Mesenchymal stem cell (in vitro differentiated cells and primary cell): ENCODE results near the gene C1QTNF8.
A peak's percentile ranks its signal among the peaks of the same experiment; 100 is the strongest.

Source experiments
- DNase-seq: peaks from one replicate; pipeline ENCODE4 v3.0.0-alpha.2; 2013
- H2AFZ ChIP-seq: one replicate; pipeline ENCODE4 v1.6.1; 2013; ENCODE audit warnings: low read depth, mild to moderate bottlenecking, control low read depth, inconsistent platforms, low read length, moderate library complexity
- H2AK5ac ChIP-seq: 2 replicates; pipeline ENCODE4 v1.6.1; 2013; ENCODE audit warnings: low read length, moderate library complexity, mild to moderate bottlenecking, inconsistent platforms; ENCODE audit not compliant: severe bottlenecking
- H2BK120ac ChIP-seq: one replicate; pipeline ENCODE4 v1.6.1; 2013; ENCODE audit warnings: low read depth, mild to moderate bottlenecking, inconsistent platforms, low read length, moderate library complexity
- H2BK12ac ChIP-seq, 2 experiments: one replicate each; pipeline ENCODE4 v1.6.1; 2013; ENCODE audit warnings: inconsistent platforms in 2 of 2, low read length in 2 of 2, mild to moderate bottlenecking in 2 of 2, moderate library complexity in 2 of 2, control low read depth in 1 of 2
- H2BK15ac ChIP-seq: one replicate; pipeline ENCODE4 v1.6.1; 2013; ENCODE audit warnings: mild to moderate bottlenecking, low read depth, inconsistent platforms; ENCODE audit not compliant: poor library complexity, severe bottlenecking
- H2BK5ac ChIP-seq: 2 replicates; pipeline ENCODE4 v1.6.1; 2013; ENCODE audit warnings: low read depth, mild to moderate bottlenecking, low read length, control low read depth, inconsistent platforms; ENCODE audit not compliant: poor library complexity, severe bottlenecking
- H3K14ac ChIP-seq, 2 experiments: one replicate each; pipeline ENCODE4 v1.6.1; 2013; ENCODE audit warnings: inconsistent platforms in 2 of 2, low read length in 2 of 2, control low read depth in 1 of 2, mild to moderate bottlenecking in 1 of 2, moderate library complexity in 1 of 2
- H3K18ac ChIP-seq, 2 experiments: one replicate each; pipeline ENCODE4 v1.6.1; 2013; ENCODE audit warnings: inconsistent platforms in 2 of 2, low read length in 2 of 2, control low read depth in 1 of 2, low read depth in 1 of 2, mild to moderate bottlenecking in 1 of 2
- H3K23ac ChIP-seq, 2 experiments: one replicate each; pipeline ENCODE4 v1.6.1; 2013; ENCODE audit warnings: inconsistent platforms in 2 of 2, low read length in 2 of 2, mild to moderate bottlenecking in 2 of 2, moderate library complexity in 2 of 2, control low read depth in 1 of 2
- H3K27ac ChIP-seq: 2 replicates; pipeline ENCODE4 v1.5.1; 2013; ENCODE audit warnings: mild to moderate bottlenecking, moderate library complexity, low read length, control low read depth, inconsistent platforms; ENCODE audit not compliant: poor library complexity, severe bottlenecking
- H3K27me3 ChIP-seq, 2 experiments: 2 replicates each; pipeline versions ENCODE4 v1.6.1 to v1.7.0; 2013; ENCODE audit warnings: low read length in 2 of 2, mild to moderate bottlenecking in 2 of 2, moderate library complexity in 2 of 2, control low read depth in 1 of 2, inconsistent platforms in 1 of 2; ENCODE audit not compliant: control insufficient read depth in 1 of 2, insufficient read depth in 1 of 2
- H3K36me3 ChIP-seq, 2 experiments: 2 replicates each; pipeline versions ENCODE4 v1.6.1 to v1.7.0; 2013; ENCODE audit warnings: low read length in 2 of 2, control low read depth in 1 of 2, inconsistent platforms in 1 of 2, low read depth in 1 of 2, mild to moderate bottlenecking in 1 of 2; ENCODE audit not compliant: insufficient read depth in 2 of 2, control insufficient read depth in 1 of 2
- H3K4ac ChIP-seq, 2 experiments: one replicate each; pipeline ENCODE4 v1.6.1; 2013; ENCODE audit warnings: inconsistent platforms in 2 of 2, low read length in 2 of 2, mild to moderate bottlenecking in 2 of 2, moderate library complexity in 2 of 2, control low read depth in 1 of 2, low read depth in 1 of 2
- H3K4me1 ChIP-seq: 2 replicates; pipeline ENCODE4 v1.6.1; 2013; ENCODE audit warnings: low read depth, low read length, control low read depth; ENCODE audit not compliant: control insufficient read depth, insufficient read depth
- H3K4me2 ChIP-seq: 2 replicates; pipeline ENCODE4 v1.6.1; 2013; ENCODE audit warnings: low read length, mild to moderate bottlenecking, inconsistent platforms; ENCODE audit not compliant: poor library complexity, severe bottlenecking
- H3K4me3 ChIP-seq, 2 experiments: 2 replicates each; pipeline versions ENCODE4 v1.5.1 to v1.7.0; 2013; ENCODE audit warnings: low read length in 2 of 2, mild to moderate bottlenecking in 2 of 2, control low read depth in 1 of 2, low read depth in 1 of 2; ENCODE audit not compliant: insufficient read depth in 1 of 2
- H3K79me1 ChIP-seq: replicated peaks from 2 replicates; pipeline ENCODE4 v1.6.1; 2013; ENCODE audit warnings: mild to moderate bottlenecking, control low read depth, low read length, inconsistent platforms; ENCODE audit not compliant: poor library complexity, severe bottlenecking
- H3K9ac ChIP-seq: 2 replicates; pipeline ENCODE4 v1.7.0; 2013; ENCODE audit warnings: mild to moderate bottlenecking, low read length, moderate library complexity
- H3K9me3 ChIP-seq: 2 replicates; pipeline ENCODE4 v1.7.0; 2013; ENCODE audit warnings: mild to moderate bottlenecking, low read length; ENCODE audit not compliant: control insufficient read depth
- H4K8ac ChIP-seq: one replicate; pipeline ENCODE4 v1.6.1; 2013; ENCODE audit warnings: inconsistent platforms, mild to moderate bottlenecking, low read length, moderate library complexity
- H4K91ac ChIP-seq: one replicate; pipeline ENCODE4 v1.6.1; 2013; ENCODE audit warnings: mild to moderate bottlenecking, low read length, inconsistent platforms
- WGBS: methylation state at CpG from one replicate; pipeline ENCODE4 v1.1.7; 2013; ENCODE audit warnings: mixed read lengths; 5-methylcytosine and 5-hydroxymethylcytosine counted together

The C1QTNF8 gene

GRCh38 chr16:1048442-1049112 is 47.5 kb downstream of the C1QTNF8 start:
- no peak overlapping the region for H3K4ac ChIP-seq
- no peak overlapping the region for H2BK5ac ChIP-seq
- H2BK120ac ChIP-seq = no peak overlapping the region
- no peak overlapping the region for H2AK5ac ChIP-seq
- H3K9me3 ChIP-seq = no peaks in the 10 kb centered on the region
- H4K8ac ChIP-seq = no peak overlapping the region
- H2AFZ ChIP-seq = no peak overlapping the region
- H4K91ac ChIP-seq = no peak overlapping the region
- H3K4me1 ChIP-seq = peaks cover 2% of the 10 kb centered on the region
- no peak overlapping the region for H3K9ac ChIP-seq
- H3K14ac ChIP-seq = no peak overlapping the region
- WGBS = 41% methylated on average over 33 of the region's 37 CpGs
- H3K4me2 ChIP-seq = no peak overlapping the region
- H2BK15ac ChIP-seq = no peak overlapping the region
- H3K27me3 ChIP-seq = peaks cover 3 to 59% of the 10 kb centered on the region in 2 experiments
- H3K27ac ChIP-seq = no peak overlapping the region
- H3K36me3 ChIP-seq = no peaks in the 10 kb centered on the region
- no peak overlapping the region for H3K18ac ChIP-seq
- H3K23ac ChIP-seq = no peak overlapping the region
- no peak overlapping the region for H3K4me3 ChIP-seq
- DNase-seq = peak; percentile 9
- no peak overlapping the region for H2BK12ac ChIP-seq
- no peaks in the 10 kb centered on the region for H3K79me1 ChIP-seq

DNA sequence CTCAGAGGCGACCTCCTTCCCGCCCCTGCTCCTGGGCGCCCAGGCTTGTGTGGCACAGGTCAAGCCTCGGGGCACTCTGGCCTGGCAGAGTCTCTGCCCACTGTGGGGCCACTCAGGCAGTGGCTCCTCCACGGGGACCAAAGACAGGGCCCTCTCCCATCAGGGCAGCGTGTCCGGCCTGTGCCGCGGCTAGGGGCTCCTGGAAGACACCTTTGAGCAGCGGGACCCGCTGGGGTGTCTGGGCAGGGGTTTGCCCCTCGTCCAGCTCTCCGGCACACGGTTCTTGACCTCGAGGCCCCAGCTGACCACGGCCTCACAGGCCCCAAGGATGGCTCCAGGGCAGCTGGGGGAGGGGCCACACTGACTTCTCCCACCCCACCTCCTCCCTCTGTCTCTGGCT is 48.2 kb downstream of the C1QTNF8 start:
- Histone ChIP-seq H3K27ac (no peak overlapping the region), H2BK15ac (no peak overlapping the region), H3K36me3 (no peaks in the 10 kb centered on the region), H3K79me1 (no peaks in the 10 kb centered on the region), H2AFZ (no peak overlapping the region), H3K4me2 (no peak overlapping the region), H3K4me1 (peaks cover 2% of the 10 kb centered on the region), H3K23ac (no peak overlapping the region), H3K9me3 (no peaks in the 10 kb centered on the region), H4K91ac (no peak overlapping the region), H3K9ac (no peak overlapping the region), H2AK5ac (no peak overlapping the region), H2BK12ac (no peak overlapping the region), H3K27me3 (peaks cover 3 to 59% of the 10 kb centered on the region in 2 experiments), H3K4me3 (no peak overlapping the region), H4K8ac (no peak overlapping the region), H3K4ac (no peak overlapping the region), H2BK5ac (no peak overlapping the region), H3K18ac (no peak overlapping the region), H2BK120ac (no peak overlapping the region), H3K14ac (no peak overlapping the region)
- DNase-seq = no peak
- 90% methylated on average over 16 of the region's 16 CpGs for WGBS

DNA sequence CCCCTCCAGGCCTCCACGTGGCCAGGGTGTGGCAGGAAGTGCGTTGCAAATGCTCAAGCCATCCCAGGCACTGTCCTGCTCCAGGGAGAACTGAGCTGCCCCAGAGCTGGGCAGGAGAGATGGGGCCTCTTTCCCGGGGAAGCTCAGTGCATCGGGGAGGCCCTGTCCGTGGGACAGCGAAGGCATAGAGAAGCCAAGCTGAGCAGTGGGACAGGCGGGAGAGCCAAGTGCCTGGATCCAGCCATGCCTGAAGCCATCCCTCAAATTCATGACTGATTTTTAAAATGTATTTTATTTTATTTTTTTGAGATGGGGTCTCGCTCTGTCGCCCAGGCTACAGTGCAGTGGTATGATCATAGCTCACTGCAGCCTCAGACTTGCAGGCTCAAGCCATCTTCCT is 48.9 kb downstream of the C1QTNF8 start:
- Histone ChIP-seq H2BK12ac (no peak overlapping the region), H3K79me1 (no peaks in the 10 kb centered on the region), H4K91ac (no peak overlapping the region), H3K9me3 (no peaks in the 10 kb centered on the region), H2AFZ (no peak overlapping the region), H3K27me3 (peaks cover 0 to 59% of the 10 kb centered on the region in 2 experiments), H3K36me3 (no peaks in the 10 kb centered on the region), H2BK5ac (no peak overlapping the region), H2AK5ac (no peak overlapping the region), H3K4me1 (peaks cover 2% of the 10 kb centered on the region), H3K9ac (no peak overlapping the region), H2BK15ac (no peak overlapping the region), H4K8ac (no peak overlapping the region), H3K23ac (no peak overlapping the region), H3K4ac (no peak overlapping the region), H3K27ac (no peak overlapping the region), H3K4me3 (no peak overlapping the region), H3K4me2 (no peak overlapping the region), H3K14ac (no peak overlapping the region), H3K18ac (no peak overlapping the region), H2BK120ac (no peak overlapping the region)
- WGBS = 93% methylated on average over 8 of the region's 9 CpGs
- no peak for DNase-seq

- no peak overlapping the region for H3K9ac ChIP-seq
- H3K18ac ChIP-seq = no peak overlapping the region
- WGBS = 93% methylated on average over 48 of the region's 49 CpGs
- H3K27ac ChIP-seq = no peak overlapping the region
- H3K4me1 ChIP-seq = peaks cover 2% of the 10 kb centered on the region
- no peak overlapping the region for H3K4me2 ChIP-seq
- no peak overlapping the region for H4K91ac ChIP-seq
- no peak overlapping the region for H2AK5ac ChIP-seq
- H3K14ac ChIP-seq = no peak overlapping the region
- no peaks in the 10 kb centered on the region for H3K79me1 ChIP-seq
- no peak overlapping the region for H2BK120ac ChIP-seq
- H3K9me3 ChIP-seq = no peaks in the 10 kb centered on the region
- H4K8ac ChIP-seq = no peak overlapping the region
- H3K4ac ChIP-seq = no peak overlapping the region
- H2AFZ ChIP-seq = no peak overlapping the region
- no peaks in the 10 kb centered on the region for H3K36me3 ChIP-seq
- peaks cover 0 to 61% of the 10 kb centered on the region in 2 experiments for H3K27me3 ChIP-seq
- H2BK12ac ChIP-seq = no peak overlapping the region
- no peak overlapping the region for H2BK5ac ChIP-seq
- DNase-seq = no peak
- H3K4me3 ChIP-seq = no peak overlapping the region
- H2BK15ac ChIP-seq = no peak overlapping the region
- no peak overlapping the region for H3K23ac ChIP-seq
These were observed 49.8 kb downstream of the C1QTNF8 start for GRCh38 chr16:1045993-1046911.
